GM10266 (cell line): ENCODE results near the gene TWNK.

ENCODE experiments used
- DNase-seq: peaks from one replicate; pipeline ENCODE4 v3.0.0; 2012; ENCODE audit errors: extremely low spot score
- TF ChIP-seq, protein P1 (sequence below): IDR thresholded peaks from 2 replicates; pipeline ENCODE4 v1.5.1; 2012; ENCODE audit warnings: mild to moderate bottlenecking, low read depth; ENCODE audit not compliant: control insufficient read depth, insufficient read depth; ENCODE audit errors: missing control alignments

Gene TWNK

DNA sequence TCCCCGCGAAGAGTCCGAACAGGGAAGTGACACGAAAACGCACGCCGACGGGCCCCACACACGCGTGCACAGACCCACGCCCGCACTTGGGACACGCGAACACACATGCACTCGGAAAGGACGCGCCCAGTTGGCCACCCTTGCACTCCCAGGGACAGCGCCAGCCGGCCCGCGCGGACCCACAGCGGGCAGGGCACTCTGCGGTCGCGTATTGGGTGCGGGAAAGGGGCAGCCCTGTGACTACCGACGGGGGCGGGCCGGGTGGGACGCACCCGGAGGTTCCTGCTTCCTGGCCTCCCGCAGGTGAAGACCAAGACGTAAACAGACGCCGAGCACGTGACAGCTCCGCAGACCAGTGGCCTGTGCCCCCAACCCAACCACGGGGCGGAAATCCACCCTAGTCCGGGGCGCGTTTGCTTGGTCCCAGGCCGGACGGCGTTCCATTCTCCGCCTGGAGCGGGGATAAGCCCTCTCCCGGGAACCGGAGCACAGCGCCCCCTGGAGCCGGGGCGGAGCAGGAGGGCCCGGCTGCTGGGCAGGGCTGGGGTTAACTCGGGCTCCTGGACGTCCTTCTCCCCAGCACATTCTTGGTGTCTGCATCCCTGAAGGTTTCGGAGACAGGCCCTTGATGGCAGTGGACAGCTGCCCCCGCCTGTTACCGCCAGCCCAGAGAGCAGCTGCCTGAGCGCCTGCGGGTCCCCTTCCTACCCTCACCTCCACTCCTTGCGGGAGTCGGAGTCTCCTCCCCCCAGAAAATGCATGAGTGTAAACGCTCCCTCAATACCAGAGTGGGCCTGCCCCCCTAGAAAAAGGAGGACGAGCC lies 10.2 kb downstream of the TWNK start:
- TF ChIP-seq, protein P1, sequence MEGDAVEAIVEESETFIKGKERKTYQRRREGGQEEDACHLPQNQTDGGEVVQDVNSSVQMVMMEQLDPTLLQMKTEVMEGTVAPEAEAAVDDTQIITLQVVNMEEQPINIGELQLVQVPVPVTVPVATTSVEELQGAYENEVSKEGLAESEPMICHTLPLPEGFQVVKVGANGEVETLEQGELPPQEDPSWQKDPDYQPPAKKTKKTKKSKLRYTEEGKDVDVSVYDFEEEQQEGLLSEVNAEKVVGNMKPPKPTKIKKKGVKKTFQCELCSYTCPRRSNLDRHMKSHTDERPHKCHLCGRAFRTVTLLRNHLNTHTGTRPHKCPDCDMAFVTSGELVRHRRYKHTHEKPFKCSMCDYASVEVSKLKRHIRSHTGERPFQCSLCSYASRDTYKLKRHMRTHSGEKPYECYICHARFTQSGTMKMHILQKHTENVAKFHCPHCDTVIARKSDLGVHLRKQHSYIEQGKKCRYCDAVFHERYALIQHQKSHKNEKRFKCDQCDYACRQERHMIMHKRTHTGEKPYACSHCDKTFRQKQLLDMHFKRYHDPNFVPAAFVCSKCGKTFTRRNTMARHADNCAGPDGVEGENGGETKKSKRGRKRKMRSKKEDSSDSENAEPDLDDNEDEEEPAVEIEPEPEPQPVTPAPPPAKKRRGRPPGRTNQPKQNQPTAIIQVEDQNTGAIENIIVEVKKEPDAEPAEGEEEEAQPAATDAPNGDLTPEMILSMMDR: peak; percentile 79

DNA sequence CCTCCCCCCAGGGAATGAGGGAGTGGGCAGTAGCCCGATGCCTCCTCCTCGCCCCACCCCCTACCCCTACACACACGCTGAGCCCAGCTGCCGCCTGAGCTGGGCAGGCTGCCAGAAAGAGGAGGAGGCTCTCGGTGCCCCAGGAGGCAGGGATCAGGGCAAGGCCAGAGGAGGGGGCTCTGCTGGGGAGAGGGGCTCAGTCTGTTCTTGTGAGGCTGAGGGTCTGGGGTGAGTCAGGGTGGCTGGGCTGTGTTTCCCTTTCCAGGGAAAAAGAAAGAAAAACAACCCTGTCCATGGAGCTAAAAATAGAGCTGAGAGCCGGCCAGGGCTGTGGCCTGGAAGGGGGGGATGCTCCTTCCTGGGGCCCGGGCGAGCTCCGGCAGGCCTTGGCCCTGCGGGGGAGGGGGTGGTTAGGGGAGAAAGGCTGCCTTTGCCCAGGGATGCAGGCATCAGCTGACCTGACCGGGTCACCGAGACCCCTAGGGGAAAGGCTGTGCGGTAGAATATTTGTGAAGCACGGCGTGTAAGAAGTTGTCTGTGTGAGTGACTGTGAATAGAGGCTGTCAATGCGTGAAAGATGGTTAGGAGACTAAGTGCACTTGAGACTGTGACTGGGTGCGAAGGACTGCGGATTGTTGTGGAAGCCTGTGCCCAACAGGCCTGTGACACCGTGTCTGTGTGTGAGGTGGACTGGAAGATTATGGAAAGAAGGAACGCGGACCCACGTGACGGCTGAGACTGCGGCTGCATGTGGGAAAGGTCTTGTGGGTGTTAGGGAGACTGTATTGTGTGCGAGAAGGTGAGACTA lies 11.0 kb downstream of the TWNK start:
- DNase-seq: peak; percentile 85
- TF ChIP-seq, protein P1: no peak

More for the DNA sequence above, 10.2 kb downstream of the TWNK start:
- DNase-seq: peak; percentile 89

DNA sequence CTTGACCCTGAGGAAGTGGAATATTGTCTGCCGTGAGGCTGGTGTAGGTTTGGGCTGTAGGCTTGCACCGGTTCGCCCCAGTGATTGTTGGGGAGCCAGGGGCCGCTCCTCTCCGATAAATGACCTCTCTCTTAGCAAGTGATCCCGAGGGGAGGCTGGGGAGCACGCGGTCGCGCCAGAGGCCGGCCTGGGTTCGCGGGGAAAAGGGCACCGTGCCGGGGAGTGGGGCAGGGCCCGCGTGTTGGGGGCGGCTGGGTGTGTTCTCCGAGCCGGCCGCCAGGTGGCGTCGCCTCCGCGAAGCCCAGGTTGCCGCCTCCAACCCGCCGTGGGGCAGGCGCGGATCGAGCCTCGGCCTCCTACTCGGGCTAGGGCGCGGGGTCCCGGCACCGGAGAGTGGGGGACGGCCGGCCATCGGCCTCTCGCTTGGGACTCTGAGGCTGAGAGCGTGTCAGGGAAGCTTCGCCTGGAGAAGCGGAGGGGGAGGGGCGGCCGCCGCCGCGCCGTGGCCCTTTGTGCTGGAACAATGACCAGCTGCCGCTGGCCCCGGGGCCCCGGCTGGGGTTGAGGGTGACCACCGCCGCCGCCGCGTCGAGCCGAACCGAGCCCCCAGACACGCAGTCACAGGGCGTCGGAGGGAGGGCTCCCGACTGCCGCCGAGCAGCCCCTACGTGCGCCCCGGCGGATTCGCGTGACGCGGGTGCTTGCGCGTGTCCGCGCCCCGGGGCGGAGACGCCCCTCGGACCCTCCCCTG lies 11.8 kb downstream of the TWNK start:
- peak; percentile 96 for DNase-seq

DNA sequence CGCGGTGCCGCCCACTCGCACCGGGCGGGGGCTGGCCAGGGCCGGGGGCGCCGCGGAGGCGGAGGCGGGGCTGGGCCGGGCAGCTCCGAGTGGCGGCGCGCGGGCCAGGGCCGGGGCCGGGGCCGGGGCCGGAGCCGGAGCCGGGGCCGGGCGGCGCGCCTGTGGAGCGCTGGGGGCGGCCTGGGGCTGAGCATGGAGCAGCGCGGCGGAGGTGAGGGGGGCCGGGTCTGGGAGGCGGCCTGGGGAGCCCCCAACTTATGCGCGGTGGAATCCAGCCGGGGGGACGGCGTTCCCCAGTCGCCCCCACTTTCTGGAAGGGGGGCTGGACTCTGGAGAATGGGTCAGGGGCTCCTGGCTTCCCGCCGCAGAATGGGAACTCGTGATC lies 12.4 kb downstream of the TWNK start, which contains the start of gene LZTS2:
LZTS2 (plus strand) TSS at position 67 of the 385 bp plus-strand sequence. CDS start 2,731 bp downstream, outside the sequence.
- TF ChIP-seq, protein P1: no peak
- DNase-seq: no peak

More for the DNA sequence above, 11.8 kb downstream of the TWNK start:
- TF ChIP-seq, protein P1: peak; percentile 86

- DNase-seq: no peak
- TF ChIP-seq, protein P1: no peak
Observed at GRCh38 chr10:101000127-101000914, 13.0 kb downstream of the TWNK start.

- DNase-seq: no peak
- TF ChIP-seq, protein P1: no peak
Observed at GRCh38 chr10:101000915-101001658, 13.7 kb downstream of the TWNK start.
